Measurements from ENCODE around the gene ARHGAP28. TPM values are rescaled to one million over a fixed set of nuclear protein-coding genes. Genes with fewer than 3 reads are reported as not detected.

ARHGAP28 gene
- polyA plus RNA-seq, 3 donors, result not detected

GRCh38 chr18:6854811-6855210 is 125.3 kb downstream of the ARHGAP28 start:
- no peak overlapping the region for H3K27ac Mint-ChIP-seq
- H3K36me3 Mint-ChIP-seq, result no peaks in the 10 kb centered on the region
- Histone ChIP-seq H3K4me2 (replicated peaks; ENCODE audit: extremely low read depth, low read length, poor library complexity, severe bottlenecking) (no peak overlapping the region), H2AFZ (ENCODE audit: insufficient read depth, low read depth, low read length, poor library complexity, severe bottlenecking) (no peak overlapping the region), H3K79me2 (ENCODE audit: insufficient read depth, low read length) (no peaks in the 10 kb centered on the region), H3K9me3 (replicated peaks in 1 of 2; ENCODE audit: control insufficient read depth in 1 of 2, insufficient read depth in 1 of 2, low read length in 2 of 2) (peaks cover 13 to 21% of the 10 kb centered on the region in 2 donors), H3K27ac (ENCODE audit: low read depth in 1 of 2, low read length in 2 of 2) (no peak overlapping the region), H3K27me3 (ENCODE audit: control insufficient read depth in 2 of 2, insufficient read depth in 2 of 2, low read length in 2 of 2) (no peaks in the 10 kb centered on the region), H4K20me1 (ENCODE audit: insufficient read depth, low read length) (no peaks in the 10 kb centered on the region), H3K9ac (ENCODE audit: insufficient read depth, low read length, poor library complexity, severe bottlenecking) (no peak overlapping the region), H3K4me3 (replicated peaks in 1 of 3; ENCODE audit: low read depth in 2 of 3, low read length in 3 of 3) (no peak overlapping the region), H3K4me1 (ENCODE audit: control insufficient read depth in 1 of 2, insufficient read depth in 2 of 2, low read length in 2 of 2) (no peaks in the 10 kb centered on the region), H3K36me3 (replicated peaks in 1 of 2; ENCODE audit: control insufficient read depth in 1 of 2, insufficient read depth in 2 of 2, low read length in 2 of 2) (no peaks in the 10 kb centered on the region)
- H3K9me3 Mint-ChIP-seq, result peaks cover 2 to 21% (median 20%) of the 10 kb centered on the region in 7 donors
- no peak for DNase-seq
- WGBS (ENCODE audit: insufficient coverage), result 86% methylated on average over 6 of the region's 7 CpGs
- peaks cover 0 to 3% (median 0%) of the 10 kb centered on the region in 3 donors for H3K27me3 Mint-ChIP-seq (ENCODE audit: low read depth in 3 of 3)
- intact Hi-C loops (cut with micrococcal nuclease), result no loop called here
- TF ChIP-seq, protein P1, sequence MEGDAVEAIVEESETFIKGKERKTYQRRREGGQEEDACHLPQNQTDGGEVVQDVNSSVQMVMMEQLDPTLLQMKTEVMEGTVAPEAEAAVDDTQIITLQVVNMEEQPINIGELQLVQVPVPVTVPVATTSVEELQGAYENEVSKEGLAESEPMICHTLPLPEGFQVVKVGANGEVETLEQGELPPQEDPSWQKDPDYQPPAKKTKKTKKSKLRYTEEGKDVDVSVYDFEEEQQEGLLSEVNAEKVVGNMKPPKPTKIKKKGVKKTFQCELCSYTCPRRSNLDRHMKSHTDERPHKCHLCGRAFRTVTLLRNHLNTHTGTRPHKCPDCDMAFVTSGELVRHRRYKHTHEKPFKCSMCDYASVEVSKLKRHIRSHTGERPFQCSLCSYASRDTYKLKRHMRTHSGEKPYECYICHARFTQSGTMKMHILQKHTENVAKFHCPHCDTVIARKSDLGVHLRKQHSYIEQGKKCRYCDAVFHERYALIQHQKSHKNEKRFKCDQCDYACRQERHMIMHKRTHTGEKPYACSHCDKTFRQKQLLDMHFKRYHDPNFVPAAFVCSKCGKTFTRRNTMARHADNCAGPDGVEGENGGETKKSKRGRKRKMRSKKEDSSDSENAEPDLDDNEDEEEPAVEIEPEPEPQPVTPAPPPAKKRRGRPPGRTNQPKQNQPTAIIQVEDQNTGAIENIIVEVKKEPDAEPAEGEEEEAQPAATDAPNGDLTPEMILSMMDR (IDR thresholded peaks at IDR 0.05), result no peak
- H3K4me3 Mint-ChIP-seq, result no peak overlapping the region
- no peaks in the 10 kb centered on the region for H3K4me1 Mint-ChIP-seq

DNA sequence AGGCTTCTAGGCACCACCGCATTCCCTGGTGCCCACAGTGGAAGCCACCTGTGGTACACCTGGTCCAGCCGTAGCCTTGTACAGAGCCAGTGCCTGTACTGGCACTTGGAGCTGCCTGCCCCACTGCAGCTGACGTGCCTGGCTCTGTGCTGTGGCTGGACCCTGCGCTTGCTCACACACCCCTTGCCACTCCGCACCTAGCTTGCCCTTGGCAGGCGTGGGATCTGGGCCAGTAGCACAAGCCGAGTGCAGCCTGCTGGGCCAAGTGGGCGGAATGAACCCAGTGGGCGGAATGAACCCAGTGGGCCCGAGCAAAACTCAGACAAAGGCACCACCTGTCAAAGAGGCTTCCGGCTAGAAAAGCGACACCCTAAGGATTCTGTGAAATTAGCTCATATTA is 126.3 kb downstream of the ARHGAP28 start:
- DNase-seq, result no peak
- Histone ChIP-seq H3K9ac (ENCODE audit: insufficient read depth, low read length, poor library complexity, severe bottlenecking) (no peak overlapping the region), H3K79me2 (ENCODE audit: insufficient read depth, low read length) (no peaks in the 10 kb centered on the region), H3K27me3 (ENCODE audit: control insufficient read depth in 2 of 2, insufficient read depth in 2 of 2, low read length in 2 of 2) (no peaks in the 10 kb centered on the region), H2AFZ (ENCODE audit: insufficient read depth, low read depth, low read length, poor library complexity, severe bottlenecking) (no peak overlapping the region), H3K4me1 (ENCODE audit: control insufficient read depth in 1 of 2, insufficient read depth in 2 of 2, low read length in 2 of 2) (no peaks in the 10 kb centered on the region), H3K4me2 (replicated peaks; ENCODE audit: extremely low read depth, low read length, poor library complexity, severe bottlenecking) (no peak overlapping the region), H3K4me3 (replicated peaks in 1 of 3; ENCODE audit: low read depth in 2 of 3, low read length in 3 of 3) (no peak overlapping the region), H3K27ac (ENCODE audit: low read depth in 1 of 2, low read length in 2 of 2) (no peak overlapping the region), H3K36me3 (replicated peaks in 1 of 2; ENCODE audit: control insufficient read depth in 1 of 2, insufficient read depth in 2 of 2, low read length in 2 of 2) (no peaks in the 10 kb centered on the region), H3K9me3 (replicated peaks in 1 of 2; ENCODE audit: control insufficient read depth in 1 of 2, insufficient read depth in 1 of 2, low read length in 2 of 2) (peaks cover 13 to 21% of the 10 kb centered on the region in 2 donors), H4K20me1 (ENCODE audit: insufficient read depth, low read length) (no peaks in the 10 kb centered on the region)
- Mint-ChIP-seq H3K4me1 (no peaks in the 10 kb centered on the region), H3K36me3 (no peaks in the 10 kb centered on the region), H3K27ac (no peak overlapping the region), H3K4me3 (no peak overlapping the region), H3K9me3 (peaks cover 2 to 21% (median 20%) of the 10 kb centered on the region in 7 donors), H3K27me3 (ENCODE audit: low read depth in 3 of 3) (peaks cover 0 to 3% (median 0%) of the 10 kb centered on the region in 3 donors)
- intact Hi-C loops (cut with micrococcal nuclease), result no loop called here
- TF ChIP-seq, protein P1 (IDR thresholded peaks at IDR 0.05), result no peak
- WGBS (ENCODE audit: insufficient coverage), result 88% methylated on average over 10 of the region's 12 CpGs
